Measurements from ENCODE around the gene LCN10. TPM values are rescaled to one million over a fixed set of nuclear protein-coding genes. Genes with fewer than 3 reads are reported as not detected.

Gene LCN10
- total RNA-seq, 1 experiment from 2014 or later = not detected

DNA sequence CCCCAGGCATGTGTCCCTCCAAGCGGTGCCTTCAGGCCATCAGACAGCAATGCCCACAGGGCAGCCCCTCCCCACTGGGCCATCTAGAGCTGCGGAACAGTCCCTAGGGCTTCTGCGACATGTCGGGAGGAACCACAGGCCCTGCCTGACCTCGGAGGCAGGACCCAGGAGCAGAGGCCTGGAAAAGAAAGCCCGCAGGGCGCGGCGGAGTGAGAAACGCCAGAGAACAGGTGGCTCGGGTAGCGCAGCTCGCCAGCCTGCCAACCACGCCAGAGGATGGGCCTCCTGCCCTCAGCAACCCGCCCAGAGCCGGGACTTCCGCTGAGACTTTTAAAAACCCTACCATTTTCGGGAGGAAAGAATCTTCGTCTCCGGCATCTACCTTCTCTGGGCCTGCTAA, 14.6 kb upstream of the LCN10 start:
- Histone ChIP-seq H3K9me3 (ENCODE audit: control insufficient read depth, insufficient read depth, low read depth, low read length) (no peaks in the 10 kb centered on the region), H3K27me3 (ENCODE audit: control insufficient read depth, insufficient read depth, low read length) (no peaks in the 10 kb centered on the region), H3K27ac (ENCODE audit: low read length) (no peak overlapping the region), H3K4me1 (ENCODE audit: control insufficient read depth, insufficient read depth, low read length) (peaks cover 3% of the 10 kb centered on the region; the same call in 1 of the 2 replicates), H3K36me3 (ENCODE audit: control insufficient read depth, insufficient read depth, low read length) (no peaks in the 10 kb centered on the region), H3K4me3 (ENCODE audit: low read depth in 2 of 2, low read length in 2 of 2) (no peak overlapping the region)
- ChIA-PET CTCF (interaction anchor here (0.6 to 0.9 kb wide), 2 partner anchors 9 to 37 kb away, joined by 3 to 6 read pairs; no protein-coding TSS in a partner anchor), POLR2A (no interaction called here)
- in situ Hi-C loops (cut with HindIII; ENCODE audit: low pct_unique_long_range_greater_than_20kb, low sequenced_read_pairs) = no loop called here
- intact Hi-C loops (cut with micrococcal nuclease; ENCODE audit: unreplicated experiment) = no loop called here
- no TSS peak for BruUV-seq (replicated peaks)
- DNase-seq (ENCODE audit: low read depth, low spot score) (no peak), ATAC-seq (no peak)
- TF ChIP-seq POLR2AphosphoS5 (IDR thresholded peaks at IDR 0.05; ENCODE audit: low read depth, low read length) (no peak), TCF7L2 (IDR thresholded peaks at IDR 0.05; ENCODE audit: low read depth, low read length) (no peak), SIN3A (IDR thresholded peaks at IDR 0.05; ENCODE audit: borderline replicate concordance, insufficient read depth, low read depth, low read length) (no peak), REST (IDR thresholded peaks at IDR 0.05; ENCODE audit: insufficient read depth in 1 of 2, low read depth in 2 of 2, low read length in 1 of 2) (no peak), CTCF (IDR thresholded peaks at IDR 0.05) (no peak)

GRCh38 chr9:136756836-136757235, 14.1 kb upstream of the LCN10 start:
- ATAC-seq = no peak
- H3K27me3 ChIP-seq (ENCODE audit: control insufficient read depth, insufficient read depth, low read length) = no peaks in the 10 kb centered on the region
- DNase-seq (ENCODE audit: low read depth, low spot score) = no peak
- CTCF ChIA-PET = no interaction called here
- no peaks in the 10 kb centered on the region for H3K36me3 ChIP-seq (ENCODE audit: control insufficient read depth, insufficient read depth, low read length)
- 0 out of 2 replicates have a peak, but pooled peaks cover 3% of the 10 kb centered on the region for H3K4me1 ChIP-seq (ENCODE audit: control insufficient read depth, insufficient read depth, low read length)
- H3K9me3 ChIP-seq (ENCODE audit: control insufficient read depth, insufficient read depth, low read depth, low read length) = no peaks in the 10 kb centered on the region
- no TSS peak for BruUV-seq (replicated peaks)
- intact Hi-C loops (cut with micrococcal nuclease; ENCODE audit: unreplicated experiment) (no loop called here), in situ Hi-C loops (cut with HindIII; ENCODE audit: low pct_unique_long_range_greater_than_20kb, low sequenced_read_pairs) (no loop called here)
- POLR2A ChIA-PET = no interaction called here
- H3K27ac ChIP-seq (ENCODE audit: low read length) = no peak overlapping the region
- TF ChIP-seq TCF7L2 (IDR thresholded peaks at IDR 0.05; ENCODE audit: low read depth, low read length) (no peak), SIN3A (IDR thresholded peaks at IDR 0.05; ENCODE audit: borderline replicate concordance, insufficient read depth, low read depth, low read length) (no peak), CTCF (IDR thresholded peaks at IDR 0.05) (no peak), REST (IDR thresholded peaks at IDR 0.05; ENCODE audit: insufficient read depth in 1 of 2, low read depth in 2 of 2, low read length in 1 of 2) (no peak), POLR2AphosphoS5 (IDR thresholded peaks at IDR 0.05; ENCODE audit: low read depth, low read length) (no peak)
- H3K4me3 ChIP-seq (ENCODE audit: low read depth in 2 of 2, low read length in 2 of 2) = no peak overlapping the region
